GM12875 (cell line): Measurements from ENCODE around the gene PLEKHH3.

Experiments used
- H3K4me3 ChIP-seq: one replicate; pipeline ENCODE4 v1.5.1; 2011; ENCODE audit warnings: low read depth, low read length, control low read depth
- TF ChIP-seq, protein P1 (sequence below): IDR thresholded peaks from 2 replicates; pipeline ENCODE4 v1.5.1; 2011; ENCODE audit warnings: low read depth, mild to moderate bottlenecking, control low read depth, inconsistent platforms, low read length, moderate library complexity, borderline replicate concordance; ENCODE audit not compliant: insufficient read depth

PLEKHH3 gene

GRCh38 chr17:42659079-42659931 lies 17.5 kb downstream of the PLEKHH3 start, which contains the start of gene TUBG2:
TSS of gene TUBG2 (plus strand) at chr17:42659284. CDS start at chr17:42659504, 220 bp downstream.
- TF ChIP-seq, protein P1, sequence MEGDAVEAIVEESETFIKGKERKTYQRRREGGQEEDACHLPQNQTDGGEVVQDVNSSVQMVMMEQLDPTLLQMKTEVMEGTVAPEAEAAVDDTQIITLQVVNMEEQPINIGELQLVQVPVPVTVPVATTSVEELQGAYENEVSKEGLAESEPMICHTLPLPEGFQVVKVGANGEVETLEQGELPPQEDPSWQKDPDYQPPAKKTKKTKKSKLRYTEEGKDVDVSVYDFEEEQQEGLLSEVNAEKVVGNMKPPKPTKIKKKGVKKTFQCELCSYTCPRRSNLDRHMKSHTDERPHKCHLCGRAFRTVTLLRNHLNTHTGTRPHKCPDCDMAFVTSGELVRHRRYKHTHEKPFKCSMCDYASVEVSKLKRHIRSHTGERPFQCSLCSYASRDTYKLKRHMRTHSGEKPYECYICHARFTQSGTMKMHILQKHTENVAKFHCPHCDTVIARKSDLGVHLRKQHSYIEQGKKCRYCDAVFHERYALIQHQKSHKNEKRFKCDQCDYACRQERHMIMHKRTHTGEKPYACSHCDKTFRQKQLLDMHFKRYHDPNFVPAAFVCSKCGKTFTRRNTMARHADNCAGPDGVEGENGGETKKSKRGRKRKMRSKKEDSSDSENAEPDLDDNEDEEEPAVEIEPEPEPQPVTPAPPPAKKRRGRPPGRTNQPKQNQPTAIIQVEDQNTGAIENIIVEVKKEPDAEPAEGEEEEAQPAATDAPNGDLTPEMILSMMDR: no peak
- H3K4me3 ChIP-seq: peak within 1 kb of the TSS; percentile 60

- TF ChIP-seq, protein P1: no peak
- no peak overlapping the region for H3K4me3 ChIP-seq
These were observed 18.8 kb downstream of the PLEKHH3 start for GRCh38 chr17:42657824-42658588.

- TF ChIP-seq, protein P1: no peak
- H3K4me3 ChIP-seq: no peak overlapping the region
These were observed 21.3 kb downstream of the PLEKHH3 start for GRCh38 chr17:42655528-42655927.

DNA sequence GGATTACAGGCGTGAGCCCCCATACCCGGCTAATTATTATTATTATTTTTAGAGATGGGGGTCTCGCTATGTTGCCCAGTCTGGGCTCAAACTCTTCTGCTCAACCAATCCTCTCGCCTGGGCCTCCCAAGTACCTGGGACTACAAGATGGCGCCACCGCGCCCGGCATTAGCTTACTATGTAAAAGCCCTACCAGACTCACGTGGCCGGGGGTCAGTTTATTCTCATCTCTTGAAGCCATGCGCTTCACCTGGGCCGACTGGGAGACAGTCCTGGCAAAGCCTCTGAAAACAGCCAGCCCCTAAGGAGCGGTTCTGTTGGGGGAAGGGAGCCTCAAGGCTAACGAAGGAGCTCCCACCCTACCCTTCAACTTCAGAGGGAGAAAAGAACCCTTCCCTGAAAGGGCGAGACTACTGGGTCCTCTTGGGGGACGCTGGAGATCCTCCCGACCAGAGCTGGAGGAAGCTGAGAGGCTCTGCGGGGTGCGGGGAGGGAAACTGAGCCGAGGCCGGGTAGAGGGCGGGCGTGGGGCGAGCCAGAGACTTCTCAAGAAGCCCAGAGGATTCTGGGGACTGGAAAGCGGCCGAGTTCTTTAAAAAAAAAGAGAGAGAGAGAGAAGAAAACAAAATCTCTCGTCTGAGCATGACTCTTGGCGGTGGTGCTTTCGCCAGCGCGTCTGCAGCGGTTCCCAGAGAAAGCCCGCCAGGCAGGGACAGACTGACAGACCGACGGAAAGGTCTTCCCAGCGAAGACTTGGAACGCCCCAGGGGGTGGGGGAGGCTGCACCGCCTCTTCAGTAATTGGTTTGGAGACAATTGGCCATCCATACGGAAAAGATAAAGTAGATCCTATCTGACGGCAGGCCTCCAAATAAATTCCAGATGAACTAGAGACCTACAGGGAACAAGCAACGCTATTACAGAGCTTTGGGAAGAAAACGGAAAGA lies 23.3 kb downstream of the PLEKHH3 start:
- TF ChIP-seq, protein P1: no peak
- no peak overlapping the region for H3K4me3 ChIP-seq

- TF ChIP-seq, protein P1: no peak
- H3K4me3 ChIP-seq: no peak overlapping the region
These were observed 25.4 kb downstream of the PLEKHH3 start for GRCh38 chr17:42651392-42651791.

GRCh38 chr17:42647778-42648177 lies 29.0 kb downstream of the PLEKHH3 start:
- TF ChIP-seq, protein P1: no peak
- no peak overlapping the region for H3K4me3 ChIP-seq
